D721Med (cell line): Measurements from ENCODE around the gene TAPT1.
A peak's percentile ranks its signal among the peaks of the same experiment; 100 is the strongest.

Experiments
- DNase-seq: peaks from one replicate; pipeline ENCODE4 v3.0.0; 2011; ENCODE audit warnings: low spot score; ENCODE audit not compliant: insufficient read length
- FAIRE-seq: peaks from 2 replicates; lab custom pipeline; 2011; peaks lifted over from hg19 to GRCh38; lab: Jason Lieb, UNC
- TF ChIP-seq, protein P1 (sequence below): IDR thresholded peaks from 2 replicates; pipeline ENCODE4 v1.5.1; 2012; ENCODE audit warnings: mild to moderate bottlenecking, control low read depth; ENCODE audit not compliant: insufficient read depth; ENCODE audit errors: missing control alignments

The TAPT1 gene

GRCh38 chr4:16125571-16126445 is 100.5 kb downstream of the TAPT1 start:
- FAIRE-seq (no peak), DNase-seq (no peak)
- TF ChIP-seq, protein P1, sequence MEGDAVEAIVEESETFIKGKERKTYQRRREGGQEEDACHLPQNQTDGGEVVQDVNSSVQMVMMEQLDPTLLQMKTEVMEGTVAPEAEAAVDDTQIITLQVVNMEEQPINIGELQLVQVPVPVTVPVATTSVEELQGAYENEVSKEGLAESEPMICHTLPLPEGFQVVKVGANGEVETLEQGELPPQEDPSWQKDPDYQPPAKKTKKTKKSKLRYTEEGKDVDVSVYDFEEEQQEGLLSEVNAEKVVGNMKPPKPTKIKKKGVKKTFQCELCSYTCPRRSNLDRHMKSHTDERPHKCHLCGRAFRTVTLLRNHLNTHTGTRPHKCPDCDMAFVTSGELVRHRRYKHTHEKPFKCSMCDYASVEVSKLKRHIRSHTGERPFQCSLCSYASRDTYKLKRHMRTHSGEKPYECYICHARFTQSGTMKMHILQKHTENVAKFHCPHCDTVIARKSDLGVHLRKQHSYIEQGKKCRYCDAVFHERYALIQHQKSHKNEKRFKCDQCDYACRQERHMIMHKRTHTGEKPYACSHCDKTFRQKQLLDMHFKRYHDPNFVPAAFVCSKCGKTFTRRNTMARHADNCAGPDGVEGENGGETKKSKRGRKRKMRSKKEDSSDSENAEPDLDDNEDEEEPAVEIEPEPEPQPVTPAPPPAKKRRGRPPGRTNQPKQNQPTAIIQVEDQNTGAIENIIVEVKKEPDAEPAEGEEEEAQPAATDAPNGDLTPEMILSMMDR: peak; percentile 4

DNA sequence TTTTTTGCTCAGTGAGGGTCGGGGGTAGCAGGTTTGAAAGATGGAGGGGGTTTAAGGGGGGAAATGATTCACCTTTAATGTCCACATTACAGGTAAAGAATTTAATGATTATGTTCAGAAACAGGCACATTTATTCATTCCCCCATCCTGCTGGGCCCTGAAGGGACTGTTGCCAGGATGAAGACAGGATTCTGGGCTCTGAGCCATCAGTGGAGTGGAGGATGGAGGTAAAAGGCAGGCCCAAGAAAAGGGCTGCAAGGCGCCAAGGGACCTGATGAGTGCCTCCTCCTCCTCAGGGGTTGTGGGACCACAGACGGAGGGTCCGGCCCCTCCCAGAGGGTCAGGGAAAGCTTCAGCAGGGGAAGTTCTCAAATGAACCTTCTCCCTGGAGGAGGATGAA is 102.0 kb downstream of the TAPT1 start:
- TF ChIP-seq, protein P1: no peak
- DNase-seq (no peak), FAIRE-seq (no peak)

DNA sequence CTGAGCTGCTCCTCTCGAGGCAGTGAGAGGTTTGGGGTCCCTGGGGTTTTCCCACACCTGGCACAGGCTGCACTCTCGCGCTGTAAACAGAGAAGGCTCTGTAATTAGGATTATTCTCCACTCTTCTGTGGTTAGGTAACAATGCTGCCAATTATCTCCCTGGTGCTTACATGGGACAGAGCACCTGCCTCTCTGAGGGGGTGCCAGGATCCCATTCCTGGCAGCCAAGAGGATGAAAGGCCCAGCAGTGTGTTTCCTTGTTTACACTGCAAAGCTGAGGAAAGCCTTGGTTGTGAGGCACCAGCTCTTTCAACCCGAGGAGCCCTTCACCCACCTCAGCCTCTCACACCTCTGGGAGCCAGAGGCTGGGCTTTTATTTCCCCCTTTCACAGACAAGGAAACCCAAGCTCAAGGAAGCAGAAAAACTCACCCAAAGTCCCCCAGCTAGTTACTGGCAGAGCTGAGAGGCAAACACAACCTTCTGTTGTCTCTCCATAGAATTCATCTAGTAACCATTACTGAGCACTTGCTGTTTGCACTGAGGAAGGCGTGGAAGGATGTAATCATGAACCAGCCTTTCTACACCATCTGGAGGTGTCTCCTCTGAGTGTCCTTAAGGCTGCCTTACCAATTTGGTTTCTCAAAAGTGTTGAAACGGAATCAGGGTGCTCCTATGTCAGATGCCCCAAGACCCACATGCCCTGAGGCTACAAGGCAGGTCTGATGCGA is 102.8 kb downstream of the TAPT1 start:
- FAIRE-seq (no peak), DNase-seq (no peak)
- TF ChIP-seq, protein P1: no peak

GRCh38 chr4:16122784-16123183 is 103.5 kb downstream of the TAPT1 start:
- DNase-seq (no peak), FAIRE-seq (no peak)
- TF ChIP-seq, protein P1: no peak

DNA sequence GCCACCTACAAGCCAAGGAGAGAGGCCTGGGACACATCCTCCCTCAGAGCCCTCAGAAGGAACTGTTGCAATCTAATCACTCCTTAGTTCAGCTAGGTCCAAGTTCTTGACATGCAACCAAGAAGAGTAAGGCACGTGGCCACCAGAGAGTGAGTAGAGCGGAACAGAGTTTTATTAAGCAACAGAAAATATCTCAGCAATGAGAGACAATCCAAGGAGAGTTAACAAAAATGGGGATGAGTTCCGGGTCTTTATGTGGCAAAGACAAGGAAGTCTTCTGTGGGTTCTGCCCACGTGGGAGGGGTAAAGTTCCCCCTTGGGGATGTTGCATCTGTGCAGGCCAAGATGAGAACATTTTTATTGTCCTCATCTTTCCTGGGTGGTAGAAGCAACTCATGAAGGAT is 104.0 kb downstream of the TAPT1 start:
- no peak for FAIRE-seq
- DNase-seq: no peak
- TF ChIP-seq, protein P1: no peak

- no peak for FAIRE-seq
- no peak for DNase-seq
- TF ChIP-seq, protein P1: no peak
Observed at GRCh38 chr4:16120720-16121119, 105.6 kb downstream of the TAPT1 start.
